ENCODE measurements around the gene SRSF6. TPM values are rescaled to one million over a fixed set of nuclear protein-coding genes. Genes with fewer than 3 reads are reported as not detected.

SRSF6 gene
- total and polyA plus RNA-seq, 2 of the 4 experiments (the other 2 are of a cell fraction) = 72.4 to 134 TPM

DNA sequence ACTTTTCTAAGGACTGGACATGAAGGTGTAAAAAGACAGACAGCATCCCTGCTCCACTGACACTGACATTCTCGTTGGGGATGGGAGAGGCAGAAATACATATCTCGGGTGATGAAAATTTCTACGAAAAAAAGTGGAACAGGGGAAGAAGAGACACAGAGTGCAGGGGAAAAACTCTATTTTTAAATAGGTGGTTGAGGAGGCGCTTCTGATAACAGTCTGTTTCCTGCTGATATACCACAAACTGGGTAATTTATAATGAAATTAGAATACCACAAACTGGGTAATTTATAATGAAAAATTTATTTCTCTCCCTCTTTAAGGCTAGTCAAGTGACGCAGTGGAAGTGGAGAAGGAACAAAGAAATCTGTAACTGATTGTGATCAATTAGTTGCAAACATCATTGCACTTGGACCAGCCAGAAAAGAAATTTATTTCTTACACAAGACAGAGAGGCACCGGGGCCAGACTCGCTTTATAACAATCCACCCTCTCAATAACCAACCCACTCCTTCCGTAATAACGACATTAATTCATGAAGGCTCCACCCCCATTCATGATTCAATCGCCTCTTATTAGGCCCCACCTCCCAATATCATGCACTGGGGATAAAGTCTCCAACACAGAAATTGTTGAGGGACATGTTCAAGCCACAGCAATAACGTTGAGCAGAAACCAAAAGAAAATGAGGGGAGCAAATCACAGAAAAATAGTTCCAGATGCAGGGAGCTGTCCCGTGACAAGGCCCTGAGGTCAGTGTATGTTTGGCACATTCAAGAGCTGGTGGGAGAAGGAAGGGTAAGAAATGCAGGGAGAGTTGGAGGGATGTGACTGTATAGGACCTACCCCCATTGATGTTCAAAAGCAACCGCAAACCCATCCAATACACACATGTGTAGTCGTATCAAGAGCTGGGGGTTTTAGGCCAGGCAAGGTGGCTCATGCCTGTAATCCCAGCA lies 6.6 kb upstream of the SRSF6 start (continued):
- TF ChIP-seq BHLHE40 (IDR thresholded peaks at IDR 0.05; ENCODE audit: low read depth, low read length) (no peak), CEBPB (IDR thresholded peaks at IDR 0.05; ENCODE audit: low read depth, low read length) (no peak)

GRCh38 chr20:43452404-43453126 lies 5.1 kb upstream of the SRSF6 start:
- Histone ChIP-seq H2AK9ac (replicated peaks; ENCODE audit: low read depth, low read length, poor library complexity) (no peak overlapping the region), H3K36me3 (ENCODE audit: control insufficient read depth, insufficient read depth, low read length) (no peaks in the 10 kb centered on the region), H3K18ac (ENCODE audit: low read depth, low read length) (no peak overlapping the region), H4K91ac (ENCODE audit: insufficient read depth, low read depth, low read length) (no peak overlapping the region), H3K9me3 (ENCODE audit: control insufficient read depth, insufficient read depth, low read length) (no peaks in the 10 kb centered on the region), H3K9ac (ENCODE audit: low read depth, low read length) (no peak overlapping the region), H3K27ac (ENCODE audit: insufficient read depth, low read length) (no peak overlapping the region), H3K4me3 (ENCODE audit: insufficient read depth, low read depth, low read length) (no peak overlapping the region), H2BK20ac (ENCODE audit: low read depth, low read length) (no peak overlapping the region), H3K4ac (ENCODE audit: low read depth, low read length) (no peak overlapping the region), H3K79me1 (ENCODE audit: low read depth in 1 of 2, low read length in 2 of 2) (no peaks in the 10 kb centered on the region), H4K20me1 (ENCODE audit: insufficient read depth, low read length) (no peaks in the 10 kb centered on the region), H3K14ac (replicated peaks; ENCODE audit: low read depth, low read length) (no peak overlapping the region), H2AFZ (replicated peaks; ENCODE audit: low read length, poor library complexity) (no peak overlapping the region), H2AK5ac (ENCODE audit: low read depth, low read length) (no peak overlapping the region), H3K9me1 (ENCODE audit: insufficient read depth, low read length) (no peaks in the 10 kb centered on the region), H3K4me2 (ENCODE audit: low read depth, low read length) (no peak overlapping the region), H2BK120ac (ENCODE audit: low read depth, low read length) (no peak overlapping the region), H3K4me1 (ENCODE audit: control insufficient read depth, insufficient read depth, low read length) (0 out of 2 replicates have a peak, but pooled peaks cover 2% of the 10 kb centered on the region), H4K8ac (ENCODE audit: low read depth in 2 of 2, low read length in 2 of 2) (no peak overlapping the region), H3K27me3 (ENCODE audit: control insufficient read depth, insufficient read depth, low read length) (peaks cover 7% of the 10 kb centered on the region), H2BK5ac (ENCODE audit: low read depth, low read length, poor library complexity, severe bottlenecking) (no peak overlapping the region), H3K23ac (ENCODE audit: low read depth, low read length) (no peak overlapping the region), H3K56ac (ENCODE audit: extremely low read depth, insufficient read depth, low read length) (no peak overlapping the region), H2BK15ac (ENCODE audit: low read depth, low read length) (no peak overlapping the region), H4K5ac (ENCODE audit: low read depth, low read length) (no peak overlapping the region)
- POLR2A ChIA-PET (ENCODE audit: unreplicated experiment) = no interaction called here
- dilution Hi-C loops (cut with HindIII; ENCODE audit: low sequenced_read_pairs, unreplicated experiment) (no loop called here), in situ Hi-C loops (cut with MboI; ENCODE audit: low sequenced_read_pairs) (loop anchor here (10.0 kb wide), 1 partner anchor 642 kb away; no protein-coding TSS in a partner anchor), intact Hi-C loops (cut with micrococcal nuclease) (loop anchor here (10.0 kb wide), 1 partner anchor 752 kb away; no protein-coding TSS in a partner anchor)
- no peak for DNase-seq
- no peak for ATAC-seq (ENCODE audit: low read depth)
- no TSS peak for BruUV-seq (replicated peaks)
- WGBS, 2 experiments (ENCODE audit: extremely low coverage in 2 of 2, insufficient read length in 1 of 2) = 79% methylated on average over 12 of the region's 15 CpGs; no CpG with 5 or more reads in 1 of the 2 experiments
- TF ChIP-seq CTCF (conservative IDR thresholded peaks at IDR 0.05; ENCODE audit: low read depth, low read length) = no peak
- TF ChIP-seq BHLHE40 (IDR thresholded peaks at IDR 0.05; ENCODE audit: low read depth, low read length) = no peak
- TF ChIP-seq FOS (IDR thresholded peaks at IDR 0.05; ENCODE audit: low read depth, low read length) = no peak
- no peak for TF ChIP-seq RAD21 (IDR thresholded peaks at IDR 0.05; ENCODE audit: low read length)
- no peak for TF ChIP-seq MAZ (IDR thresholded peaks at IDR 0.05; ENCODE audit: borderline replicate concordance, low read depth, low read length)
- no peak for TF ChIP-seq CEBPB (IDR thresholded peaks at IDR 0.05; ENCODE audit: low read depth, low read length)
- TF ChIP-seq SMC3 (IDR thresholded peaks at IDR 0.05; ENCODE audit: low read depth, low read length) = no peak
- no peak for TF ChIP-seq MXI1 (IDR thresholded peaks at IDR 0.05; ENCODE audit: borderline replicate concordance, low read depth, low read length)
- CTCF ChIA-PET = no interaction called here
